H1 (cell line): ENCODE results near the gene BSCL2. TPM values are rescaled to one million over a fixed set of nuclear protein-coding genes. Genes with fewer than 3 reads are reported as not detected.
"Not testable (repeated sequence)": the region's sequence is repeated elsewhere in the genome, so short reads cannot be mapped to it uniquely, and the experiment has no call there.

Experiments
- CTCF ChIA-PET: fragments of 300-600 bp; sonication (Branson Sonifier 250); formaldehyde crosslinking; loops from one replicate; lab custom pipeline; 2021; ENCODE audit not compliant: partially characterized antibody; lab: Charles Lee
- POLR2A ChIA-PET: fragments of 300-600 bp; sonication (Branson Sonifier 250); formaldehyde crosslinking; loops from one replicate; lab custom pipeline; 2021; ENCODE audit warnings: inconsistent platforms; ENCODE audit not compliant: partially characterized antibody; lab: Charles Lee
- DNase-seq, 2 experiments: peaks; one replicate each; pipeline versions ENCODE4 v3.0.0 to v3.0.0-alpha.2; 2010 to 2022; ENCODE audit warnings: low spot score in 2 of 2, low read depth in 1 of 2, mixed read lengths in 1 of 2
- FAIRE-seq: peaks from 2 replicates; lab custom pipeline; 2011; peaks lifted over from hg19 to GRCh38; lab: Jason Lieb, UNC
- H2AFZ ChIP-seq: 2 replicates; pipeline ENCODE4 v1.8.1; 2012; ENCODE audit warnings: low read length, inconsistent platforms
- H2AK5ac ChIP-seq: 2 replicates; pipeline ENCODE4 v1.6.1; 2013; ENCODE audit warnings: low read depth, low read length
- H2BK120ac ChIP-seq: replicated peaks from 2 replicates; pipeline ENCODE3; 2013; ENCODE audit warnings: low read depth, low read length, inconsistent platforms
- H2BK12ac ChIP-seq: 2 replicates; pipeline ENCODE4 v1.6.1; 2013; ENCODE audit warnings: low read depth, low read length
- H2BK15ac ChIP-seq: 2 replicates; pipeline ENCODE4 v1.6.1; 2013; ENCODE audit warnings: low read length
- H2BK20ac ChIP-seq: 2 replicates; pipeline ENCODE4 v1.6.1; 2013; ENCODE audit warnings: low read length
- H2BK5ac ChIP-seq: 2 replicates; pipeline ENCODE4 v1.6.1; 2013; ENCODE audit warnings: low read depth, low read length
- H3K14ac ChIP-seq: 2 replicates; pipeline ENCODE4 v1.6.1; 2013; ENCODE audit warnings: inconsistent platforms; ENCODE audit not compliant: insufficient read length
- H3K18ac ChIP-seq: 2 replicates; pipeline ENCODE4 v1.6.1; 2013; ENCODE audit warnings: low read length; ENCODE audit errors: extremely low read depth
- H3K23ac ChIP-seq: 2 replicates; pipeline ENCODE4 v1.6.1; 2013; ENCODE audit warnings: inconsistent platforms; ENCODE audit not compliant: insufficient read length
- H3K23me2 ChIP-seq: 2 replicates; pipeline ENCODE4 v1.6.1; 2013; ENCODE audit warnings: low read depth, low read length
- H3K27ac ChIP-seq: 2 replicates; pipeline ENCODE4 v1.6.1; 2011; ENCODE audit warnings: low read depth, low read length, inconsistent platforms
- H3K27me3 ChIP-seq, 4 experiments: replicated peaks in 1 of 4; 1 replicate in 1 of 4; 2 replicates in 3 of 4; pipeline versions ENCODE4 v1.6.1 to v1.8.1; 2011 to 2013; ENCODE audit warnings: low read length in 3 of 4, mild to moderate bottlenecking in 3 of 4, inconsistent platforms in 2 of 4, mixed read lengths in 2 of 4, moderate library complexity in 1 of 4; ENCODE audit not compliant: control insufficient read depth in 3 of 4, insufficient read depth in 3 of 4; ENCODE audit errors: extremely low read depth in 1 of 4
- H3K36me3 ChIP-seq, 4 experiments: 2 replicates each; pipeline versions ENCODE4 v1.6.1 to v1.8.1; 2011 to 2013; ENCODE audit warnings: mild to moderate bottlenecking in 4 of 4, low read length in 3 of 4, moderate library complexity in 2 of 4, control low read depth in 1 of 4, inconsistent platforms in 1 of 4; ENCODE audit not compliant: insufficient read depth in 4 of 4, control insufficient read depth in 2 of 4
- H3K4ac ChIP-seq: replicated peaks from 2 replicates; pipeline ENCODE3; 2013; ENCODE audit warnings: low read length, low read depth, mixed read lengths, inconsistent platforms; ENCODE audit not compliant: insufficient read length
- H3K4me1 ChIP-seq, 4 experiments: replicated peaks in 1 of 4; 1 replicate in 1 of 4; 2 replicates in 3 of 4; pipeline versions ENCODE4 v1.6.1 to v1.8.1; 2011 to 2013; ENCODE audit warnings: low read length in 3 of 4, inconsistent platforms in 2 of 4, mixed read lengths in 1 of 4; ENCODE audit not compliant: insufficient read depth in 4 of 4, control insufficient read depth in 3 of 4
- H3K4me2 ChIP-seq, 2 experiments: 2 replicates each; pipeline versions ENCODE4 v1.6.1 to v1.8.1; 2011 to 2013; ENCODE audit warnings: low read depth in 2 of 2, low read length in 2 of 2, control low read depth in 1 of 2, inconsistent platforms in 1 of 2, mild to moderate bottlenecking in 1 of 2; ENCODE audit not compliant: insufficient read depth in 1 of 2
- H3K4me3 ChIP-seq, 4 experiments: fragments of 200-600, 300-600 bp in 1 of 4; sonication (generic), shearing (Covaris generic), sonication (Bioruptor Twin) in 1 of 4; 2 replicates each; pipeline versions ENCODE4 v1.5.1 to v1.8.1; 2011 to 2016; ENCODE audit warnings: low read length in 4 of 4, low read depth in 3 of 4, control low read depth in 2 of 4, inconsistent platforms in 2 of 4, mild to moderate bottlenecking in 2 of 4, mixed read lengths in 1 of 4, moderate library complexity in 1 of 4; ENCODE audit not compliant: insufficient read depth in 2 of 4; ENCODE audit errors: extremely low read depth in 1 of 4
- H3K56ac ChIP-seq: replicated peaks from 2 replicates; pipeline ENCODE3; 2013; ENCODE audit warnings: low read depth, mild to moderate bottlenecking, mixed read lengths, low read length, inconsistent platforms; ENCODE audit not compliant: insufficient read length
- H3K79me1 ChIP-seq: 2 replicates; pipeline ENCODE4 v1.6.1; 2013; ENCODE audit warnings: low read depth, low read length, control low read depth
- H3K79me2 ChIP-seq, 2 experiments: 2 replicates each; pipeline versions ENCODE4 v1.6.1 to v1.8.1; 2012 to 2013; ENCODE audit warnings: low read length in 2 of 2, mild to moderate bottlenecking in 2 of 2, inconsistent platforms in 1 of 2; ENCODE audit not compliant: insufficient read depth in 2 of 2, control insufficient read depth in 1 of 2
- H3K9ac ChIP-seq, 4 experiments: replicated peaks in 1 of 4; 1 replicate in 1 of 4; 2 replicates in 3 of 4; pipeline versions ENCODE4 v1.6.1 to v1.8.1; 2011 to 2013; ENCODE audit warnings: low read depth in 3 of 4, low read length in 3 of 4, control low read depth in 2 of 4, mild to moderate bottlenecking in 2 of 4, moderate library complexity in 2 of 4, inconsistent platforms in 1 of 4; ENCODE audit errors: extremely low read depth in 1 of 4
- H3K9me3 ChIP-seq, 2 experiments: 2 replicates each; pipeline versions ENCODE4 v1.6.1 to v1.8.1; 2012 to 2013; ENCODE audit warnings: mild to moderate bottlenecking in 2 of 2, moderate library complexity in 2 of 2, control low read depth in 1 of 2, inconsistent platforms in 1 of 2, low read depth in 1 of 2, low read length in 1 of 2, mixed read lengths in 1 of 2; ENCODE audit not compliant: insufficient read depth in 2 of 2
- H4K20me1 ChIP-seq, 2 experiments: replicated peaks in 1 of 2; 2 replicates each; pipeline versions ENCODE3 to v1.8.1; 2011 to 2013; ENCODE audit warnings: inconsistent platforms in 2 of 2, low read length in 2 of 2, mild to moderate bottlenecking in 1 of 2; ENCODE audit not compliant: insufficient read depth in 2 of 2, control insufficient read depth in 1 of 2
- H4K5ac ChIP-seq: 2 replicates; pipeline ENCODE4 v1.6.1; 2013; ENCODE audit warnings: low read length, low read depth, mixed read lengths, inconsistent platforms; ENCODE audit not compliant: insufficient read length
- H4K8ac ChIP-seq: 2 replicates; pipeline ENCODE4 v1.8.0; 2013; ENCODE audit warnings: mild to moderate bottlenecking, moderate library complexity, low read length, inconsistent platforms; ENCODE audit not compliant: insufficient read depth; ENCODE audit errors: extremely low read depth
- H4K91ac ChIP-seq: replicated peaks from 2 replicates; pipeline ENCODE3; 2013; ENCODE audit warnings: low read length, mixed read lengths, inconsistent platforms; ENCODE audit not compliant: insufficient read length
- WGBS, 2 experiments: shearing (Covaris generic) in 1 of 2; methylation state at CpG; one replicate each; pipeline versions ENCODE4 v1.1.6 to v1.1.7; 2013 to 2015; ENCODE audit warnings: low lambda C conversion rate in 2 of 2, mixed read lengths in 2 of 2, inconsistent platforms in 1 of 2, low coverage in 1 of 2, missing lambda C conversion rate in 1 of 2; ENCODE audit not compliant: insufficient replicate concordance in 2 of 2, insufficient coverage in 1 of 2, insufficient read length in 1 of 2; ENCODE audit errors: extremely low coverage in 1 of 2, missing lambda C conversion rate in 1 of 2; 5-methylcytosine and 5-hydroxymethylcytosine counted together
- polyA plus RNA-seq, 7 experiments: library from polyadenylated mRNA; depleted of rRNA in 3 of 7; stranded (reverse) in 5 of 7; unstranded in 2 of 7; fragments of >200 nt in 5 of 7; fragments of 200-250 nt in 2 of 7; gene quantifications; 1 replicate in 5 of 7; 2 replicates in 1 of 7; 4 replicates in 1 of 7; pipeline versions ENCODE4 v1.2.1 to v1.2.3, GENCODE V29; 2011 to 2013; ENCODE audit warnings: missing spikeins in 2 of 7, mixed read lengths in 2 of 7
- total RNA-seq: library from RNA; stranded (reverse); fragmentation: NEBNext Ultra II Directional; extraction: Animal tissue kit (Norgen Biotek cat#: 25700); gene quantifications from 2 replicates; pipeline ENCODE4 v1.2.1, GENCODE V29; 2021

BSCL2 gene
- total and polyA plus RNA-seq, 2 of the 8 experiments (the other 6 are each of a cell fraction or from before 2014, with no cell fraction given): 59.5 to 264 TPM

DNA sequence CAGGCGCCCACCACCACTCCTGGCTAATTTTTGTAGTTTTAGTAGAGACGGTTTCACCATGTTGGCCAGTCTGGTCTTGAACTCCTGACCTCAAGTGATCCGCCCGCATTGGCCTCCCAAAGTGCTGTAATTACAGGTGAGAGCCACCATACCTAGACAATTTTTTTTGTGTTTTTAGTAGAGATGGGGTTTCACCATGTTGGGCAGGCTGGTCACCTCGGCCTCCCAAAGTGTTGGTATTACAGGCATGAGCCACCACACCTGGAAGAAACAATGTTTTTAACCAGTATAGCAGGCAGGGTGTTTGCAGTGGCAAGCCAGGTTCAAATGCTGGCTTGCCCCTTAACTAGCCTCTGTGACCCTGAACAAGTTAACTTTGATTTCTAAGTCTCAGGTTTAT, 42.7 kb upstream of the BSCL2 start:
- not testable (repeated sequence) for FAIRE-seq, H2BK20ac ChIP-seq, DNase-seq

More for the DNA sequence above, 42.7 kb upstream of the BSCL2 start:
- not testable (repeated sequence) for H3K4ac ChIP-seq, H2AFZ ChIP-seq, H2BK15ac ChIP-seq, H3K23ac ChIP-seq, H4K91ac ChIP-seq, H3K14ac ChIP-seq, H3K9me3 ChIP-seq, H3K56ac ChIP-seq, H2BK12ac ChIP-seq, H4K5ac ChIP-seq, H3K4me2 ChIP-seq, H4K8ac ChIP-seq, H2BK5ac ChIP-seq, H3K23me2 ChIP-seq, H3K27me3 ChIP-seq, H3K9ac ChIP-seq, H3K18ac ChIP-seq, H3K27ac ChIP-seq, H3K4me1 ChIP-seq, H2AK5ac ChIP-seq, H2BK120ac ChIP-seq, H3K4me3 ChIP-seq
- H3K36me3 ChIP-seq: peaks cover 14 to 34% (median 19%) of the 10 kb centered on the region in 4 experiments
- H4K20me1 ChIP-seq: peaks cover 14 to 22% of the 10 kb centered on the region in 2 experiments
- WGBS, 2 experiments: 85% methylated on average over 5 of the region's 5 CpGs; no CpG with 5 or more reads in 1 of the 2 experiments
- CTCF ChIA-PET: interaction anchor here (0.6 to 1.3 kb wide), 6 partner anchors 15 to 533 kb away, joined by 3 to 4 read pairs (median 4); partner anchors contain the start of gene TMEM179B
- POLR2A ChIA-PET: interaction anchor here (0.9 to 16.9 kb wide), 4 partner anchors 9 to 36 kb away, joined by 3 to 192 read pairs (median 74); partner anchors contain the start of genes HNRNPUL2, TAF6L and TTC9C
- H3K79me2 ChIP-seq: peaks cover 10 to 39% of the 10 kb centered on the region in 2 experiments
- peaks cover 16% of the 10 kb centered on the region for H3K79me1 ChIP-seq
